Measurements from ENCODE around the gene ZNF473. TPM values are rescaled to one million over a fixed set of nuclear protein-coding genes. Genes with fewer than 3 reads are reported as not detected.
A peak's percentile ranks its signal among the peaks of the same experiment; 100 is the strongest.

The ZNF473 gene
- polyA plus RNA-seq, 2 of the 4 experiments (the other 2 are of a cell fraction): 6.9 to 17.0 TPM

GRCh38 chr19:50003810-50004419 lies 21.9 kb upstream of the ZNF473 start:
- FAIRE-seq: peak; percentile 95
- TF ChIP-seq ESRRA (IDR thresholded peaks at IDR 0.05; ENCODE audit: borderline replicate concordance, low read length) (no peak), POLR2AphosphoS2 (conservative IDR thresholded peaks at IDR 0.05; ENCODE audit: low read length) (no peak), CBX8 (IDR thresholded peaks at IDR 0.05) (no peak), ZSCAN20 (CRISPR knock-in tag; IDR thresholded peaks at IDR 0.05) (no peak), JUNB (IDR thresholded peaks at IDR 0.05) (peak; percentile 50), KDM5A (IDR thresholded peaks at IDR 0.05) (no peak), NFE2L2 (conservative IDR thresholded peaks at IDR 0.05; ENCODE audit: low read length) (no peak; the same call in 1 of the 2 replicates), SREBF2 (IDR thresholded peaks at IDR 0.05) (no peak), TP53 (CRISPR knock-in tag; IDR thresholded peaks at IDR 0.05) (no peak), FOSL2 (IDR thresholded peaks at IDR 0.05) (peak; percentile 79), FOSL2 (CRISPR knock-in tag; IDR thresholded peaks at IDR 0.05) (peak; percentile 92), JUN (IDR thresholded peaks at IDR 0.05) (0 out of 5 replicates have a peak, but pooled peaks of 1 of the 2 experiments have one; percentile 22), MAZ (IDR thresholded peaks at IDR 0.05; ENCODE audit: borderline replicate concordance, low read depth, low read length) (no peak), PHF8 (IDR thresholded peaks at IDR 0.05; ENCODE audit: borderline replicate concordance, low read depth) (no peak), HDAC2 (IDR thresholded peaks at IDR 0.05) (no peak), PBX3 (IDR thresholded peaks at IDR 0.05) (no peak)
- TF ChIP-seq, protein P1, sequence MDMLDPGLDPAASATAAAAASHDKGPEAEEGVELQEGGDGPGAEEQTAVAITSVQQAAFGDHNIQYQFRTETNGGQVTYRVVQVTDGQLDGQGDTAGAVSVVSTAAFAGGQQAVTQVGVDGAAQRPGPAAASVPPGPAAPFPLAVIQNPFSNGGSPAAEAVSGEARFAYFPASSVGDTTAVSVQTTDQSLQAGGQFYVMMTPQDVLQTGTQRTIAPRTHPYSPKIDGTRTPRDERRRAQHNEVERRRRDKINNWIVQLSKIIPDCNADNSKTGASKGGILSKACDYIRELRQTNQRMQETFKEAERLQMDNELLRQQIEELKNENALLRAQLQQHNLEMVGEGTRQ (IDR thresholded peaks at IDR 0.05): no peak
- Histone ChIP-seq H3K27ac (peak overlapping the region; percentile 59 to 82; a peak in 5 of 6 replicates), H3K9me3 (no peaks in the 10 kb centered on the region), H3K4me2 (peak overlapping the region; percentile 73), H3K4me3 (no peak overlapping the region), H3K4me1 (peaks cover 17% of the 10 kb centered on the region)
- POLR2A ChIA-PET: interaction anchor here (1.0 to 1.3 kb wide), 2 partner anchors 22 to 74 kb away, joined by 4 to 6 read pairs; partner anchors contain the start of genes NUP62 and ZNF473
- peak; percentile 87 to 93 for ATAC-seq
- DNase-seq (ENCODE audit: low read depth in 1 of 2, low spot score in 1 of 2): peak; percentile 86 to 93
- CTCF ChIA-PET: interaction anchor here (0.7 to 4.1 kb wide), 10 partner anchors 9 to 66 kb away, joined by 3 to 24 read pairs (median 4); partner anchors contain the start of gene VRK3
- 57% methylated on average over 11 of the region's 11 CpGs for WGBS (ENCODE audit: missing lambda C conversion rate)

DNA sequence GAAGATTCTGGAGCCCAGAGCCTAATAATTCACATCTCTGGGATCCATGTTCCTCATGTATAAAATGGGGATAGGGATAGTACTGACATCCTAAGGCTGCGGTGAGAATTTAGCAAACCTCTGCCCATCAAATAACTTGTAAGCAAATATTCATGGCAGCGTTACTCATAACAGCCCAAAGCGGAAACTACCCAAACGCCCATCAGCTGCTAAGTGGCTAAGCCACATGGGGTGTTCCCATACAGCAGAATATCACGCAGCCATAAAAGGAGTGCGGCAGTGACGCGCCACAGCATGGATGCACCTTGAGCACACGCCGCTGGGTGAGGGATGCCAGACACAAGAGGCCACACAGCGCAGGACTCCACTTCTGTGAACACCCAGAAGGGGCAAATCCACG lies 20.4 kb upstream of the ZNF473 start:
- ATAC-seq (no peak), DNase-seq (ENCODE audit: low read depth in 1 of 2, low spot score in 1 of 2) (no peak), FAIRE-seq (no peak)
- 94% methylated on average over 12 of the region's 12 CpGs for WGBS (ENCODE audit: missing lambda C conversion rate)
- CTCF ChIA-PET: interaction anchor here (0.7 to 4.1 kb wide), 3 partner anchors 12 to 68 kb away, joined by 3 to 24 read pairs (median 13); no protein-coding TSS in a partner anchor
- no peak overlapping the region for H3K4me3 ChIP-seq
- no peak overlapping the region for H3K27ac ChIP-seq
- H3K9me3 ChIP-seq: no peaks in the 10 kb centered on the region
- H3K4me2 ChIP-seq: no peak overlapping the region
- TF ChIP-seq HES2 (IDR thresholded peaks at IDR 0.05) (no peak), JUNB (IDR thresholded peaks at IDR 0.05) (no peak), KDM5A (IDR thresholded peaks at IDR 0.05) (no peak), HDAC2 (IDR thresholded peaks at IDR 0.05) (no peak), NFE2L2 (conservative IDR thresholded peaks at IDR 0.05; ENCODE audit: low read length) (no peak), TFCP2L1 (CRISPR knock-in tag; IDR thresholded peaks at IDR 0.05) (no peak), EP300 (IDR thresholded peaks at IDR 0.05) (no peak), HOXB5 (CRISPR knock-in tag; IDR thresholded peaks at IDR 0.05) (no peak), HOXB13 (CRISPR knock-in tag; IDR thresholded peaks at IDR 0.05; ENCODE audit: low read depth) (no peak), PHF8 (IDR thresholded peaks at IDR 0.05; ENCODE audit: borderline replicate concordance, low read depth) (no peak), CBX8 (IDR thresholded peaks at IDR 0.05) (no peak), FOSL2 (IDR thresholded peaks at IDR 0.05) (no peak), FOSL2 (CRISPR knock-in tag; IDR thresholded peaks at IDR 0.05) (no peak), CTCF (IDR thresholded peaks at IDR 0.05) (no peak), GATA3 (IDR thresholded peaks at IDR 0.05; ENCODE audit: borderline replicate concordance) (no peak)
- TF ChIP-seq, protein P1 (IDR thresholded peaks at IDR 0.05): no peak
- peaks cover 17% of the 10 kb centered on the region for H3K4me1 ChIP-seq
- POLR2A ChIA-PET: no interaction called here

All from A549 (cell line).